Measurements from ENCODE around the gene VWA8. TPM values are rescaled to one million over a fixed set of nuclear protein-coding genes. Genes with fewer than 3 reads are reported as not detected.

The VWA8 gene
- polyA plus RNA-seq, 1 donor (not counting 4 experiments of a cell fraction or from before 2014, with no cell fraction given): 17.8 TPM

GRCh38 chr13:41601718-41602445 lies 359.0 kb downstream of the VWA8 start:
- H3K27me3 ChIP-seq (ENCODE audit: control insufficient read depth, extremely low read depth, insufficient read depth, low read length): no peaks in the 10 kb centered on the region
- no peaks in the 10 kb centered on the region for H4K20me1 ChIP-seq (ENCODE audit: control insufficient read depth, extremely low read depth, insufficient read depth, low read length)
- no peaks in the 10 kb centered on the region for H3K9me3 ChIP-seq (ENCODE audit: control insufficient read depth, low read depth, low read length)
- no peak for DNase-seq (ENCODE audit: low read depth, low spot score)
- H2AFZ ChIP-seq (ENCODE audit: control insufficient read depth, low read length): no peak overlapping the region
- FAIRE-seq: no peak
- H3K79me2 ChIP-seq (ENCODE audit: control insufficient read depth, insufficient read depth, low read length): no peaks in the 10 kb centered on the region
- H3K27ac ChIP-seq (ENCODE audit: control insufficient read depth, insufficient read depth, low read length): no peak overlapping the region
- TF ChIP-seq CTCF (optimal IDR thresholded peaks at IDR 0.05 in 1 of 3, IDR thresholded peaks at IDR 0.05 in 1 of 3, conservative IDR thresholded peaks at IDR 0.05 in 1 of 3; ENCODE audit: extremely low read depth in 1 of 3, insufficient read depth in 2 of 3, low read length in 3 of 3) (no peak), EZH2 (IDR thresholded peaks at IDR 0.05; ENCODE audit: low read length) (no peak)
- peaks cover 11% of the 10 kb centered on the region for H3K4me1 ChIP-seq (ENCODE audit: control insufficient read depth, extremely low read depth, insufficient read depth, low read length)
- peaks cover 0 to 2% of the 10 kb centered on the region in 2 experiments for H3K36me3 ChIP-seq (ENCODE audit: control insufficient read depth in 2 of 2, extremely low read depth in 1 of 2, insufficient read depth in 2 of 2, low read length in 2 of 2)
- no peaks in the 10 kb centered on the region for H3K9me1 ChIP-seq (ENCODE audit: control insufficient read depth, extremely low read depth, insufficient read depth, low read length)
- H3K4me3 ChIP-seq (ENCODE audit: control insufficient read depth in 2 of 3, extremely low read depth in 1 of 3, insufficient read depth in 2 of 3, low read depth in 1 of 3, low read length in 3 of 3): no peak overlapping the region
- no peak overlapping the region for H3K4me2 ChIP-seq (ENCODE audit: control insufficient read depth, extremely low read depth, insufficient read depth, low read depth, low read length)
- H3K9ac ChIP-seq (ENCODE audit: control insufficient read depth, extremely low read depth, insufficient read depth, low read length): no peak overlapping the region
- dilution Hi-C loops (cut with MboI; ENCODE audit: extremely low pct_ligation_motif_present, low sequenced_read_pairs): no loop called here

DNA sequence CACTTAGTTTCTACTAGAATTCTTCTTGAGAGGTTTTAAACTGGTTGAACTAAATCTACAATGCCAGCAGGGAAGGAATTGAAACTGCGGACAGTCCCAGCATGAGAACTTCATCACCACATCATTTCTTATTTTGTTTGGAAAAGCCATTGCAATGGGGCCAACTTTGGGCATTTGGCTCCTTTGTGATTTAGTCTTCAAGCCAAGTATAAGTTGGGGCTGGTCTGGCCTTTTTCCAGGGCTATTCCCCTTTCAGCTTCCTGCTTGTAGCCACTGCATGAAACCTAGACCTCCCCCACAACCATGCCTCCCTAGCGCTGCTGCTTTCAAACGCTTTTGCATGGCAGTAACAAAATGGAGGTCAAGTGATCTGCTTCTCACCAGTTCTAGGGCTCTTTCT lies 361.3 kb downstream of the VWA8 start:
- H3K9ac ChIP-seq (ENCODE audit: control insufficient read depth, extremely low read depth, insufficient read depth, low read length): no peak overlapping the region
- no peaks in the 10 kb centered on the region for H3K27me3 ChIP-seq (ENCODE audit: control insufficient read depth, extremely low read depth, insufficient read depth, low read length)
- no peaks in the 10 kb centered on the region for H4K20me1 ChIP-seq (ENCODE audit: control insufficient read depth, extremely low read depth, insufficient read depth, low read length)
- DNase-seq (ENCODE audit: low read depth, low spot score): no peak
- peaks cover 11% of the 10 kb centered on the region for H3K4me1 ChIP-seq (ENCODE audit: control insufficient read depth, extremely low read depth, insufficient read depth, low read length)
- peaks cover 0 to 2% of the 10 kb centered on the region in 2 experiments for H3K36me3 ChIP-seq (ENCODE audit: control insufficient read depth in 2 of 2, extremely low read depth in 1 of 2, insufficient read depth in 2 of 2, low read length in 2 of 2)
- H3K27ac ChIP-seq (ENCODE audit: control insufficient read depth, insufficient read depth, low read length): no peak overlapping the region
- H3K9me1 ChIP-seq (ENCODE audit: control insufficient read depth, extremely low read depth, insufficient read depth, low read length): no peaks in the 10 kb centered on the region
- H3K4me3 ChIP-seq (ENCODE audit: control insufficient read depth in 2 of 3, extremely low read depth in 1 of 3, insufficient read depth in 2 of 3, low read depth in 1 of 3, low read length in 3 of 3): no peak overlapping the region
- no peaks in the 10 kb centered on the region for H3K79me2 ChIP-seq (ENCODE audit: control insufficient read depth, insufficient read depth, low read length)
- no peak overlapping the region for H2AFZ ChIP-seq (ENCODE audit: control insufficient read depth, low read length)
- TF ChIP-seq EZH2 (IDR thresholded peaks at IDR 0.05; ENCODE audit: low read length): no peak
- no peak for TF ChIP-seq CTCF (optimal IDR thresholded peaks at IDR 0.05 in 1 of 3, IDR thresholded peaks at IDR 0.05 in 1 of 3, conservative IDR thresholded peaks at IDR 0.05 in 1 of 3; ENCODE audit: extremely low read depth in 1 of 3, insufficient read depth in 2 of 3, low read length in 3 of 3)
- no peaks in the 10 kb centered on the region for H3K9me3 ChIP-seq (ENCODE audit: control insufficient read depth, low read depth, low read length)
- no peak overlapping the region for H3K4me2 ChIP-seq (ENCODE audit: control insufficient read depth, extremely low read depth, insufficient read depth, low read depth, low read length)
- FAIRE-seq: peak; percentile 26
- dilution Hi-C loops (cut with MboI; ENCODE audit: extremely low pct_ligation_motif_present, low sequenced_read_pairs): no loop called here
